ENCODE data around the gene ANKRD39. TPM values are rescaled to one million over a fixed set of nuclear protein-coding genes. Genes with fewer than 3 reads are reported as not detected.

ANKRD39 gene
- total and polyA plus RNA-seq, 9 of the 15 experiments (the other 6 are each of a cell fraction or from before 2014, with no cell fraction given): 8.2 to 33.1 (median 23.8) TPM

- TF ChIP-seq PURB (CRISPR knock-in tag; IDR thresholded peaks at IDR 0.05; ENCODE audit: low read depth) (no peak), BRF2 (IDR thresholded peaks at IDR 0.05; ENCODE audit: borderline replicate concordance, insufficient read depth, insufficient read length) (no peak), PML (IDR thresholded peaks at IDR 0.05; ENCODE audit: low read length) (peak; percentile 49; the same call in 1 of the 2 replicates), MTA2 (IDR thresholded peaks at IDR 0.05; ENCODE audit: low read depth) (no peak; the same call in 1 of the 2 replicates), SMAD3 (CRISPR knock-in tag; conservative IDR thresholded peaks at IDR 0.05) (no peak), TCF3 (CRISPR knock-in tag; IDR thresholded peaks at IDR 0.05) (no peak), HLTF (IDR thresholded peaks at IDR 0.05) (no peak), RREB1 (CRISPR knock-in tag; IDR thresholded peaks at IDR 0.05) (peak; percentile 90), ETS2 (tag; IDR thresholded peaks at IDR 0.05; ENCODE audit: borderline replicate concordance, poor library complexity, severe bottlenecking) (no peak), ZNF586 (CRISPR knock-in tag; conservative IDR thresholded peaks at IDR 0.05) (no peak)
Measured at GRCh38 chr2:96816127-96816835, 41.5 kb downstream of the ANKRD39 start, which contains the start of gene CNNM3 (continued).

Measured in K562 (cell line).